Measurements from ENCODE around the gene CYB561D1.

- TF ChIP-seq, protein P1, sequence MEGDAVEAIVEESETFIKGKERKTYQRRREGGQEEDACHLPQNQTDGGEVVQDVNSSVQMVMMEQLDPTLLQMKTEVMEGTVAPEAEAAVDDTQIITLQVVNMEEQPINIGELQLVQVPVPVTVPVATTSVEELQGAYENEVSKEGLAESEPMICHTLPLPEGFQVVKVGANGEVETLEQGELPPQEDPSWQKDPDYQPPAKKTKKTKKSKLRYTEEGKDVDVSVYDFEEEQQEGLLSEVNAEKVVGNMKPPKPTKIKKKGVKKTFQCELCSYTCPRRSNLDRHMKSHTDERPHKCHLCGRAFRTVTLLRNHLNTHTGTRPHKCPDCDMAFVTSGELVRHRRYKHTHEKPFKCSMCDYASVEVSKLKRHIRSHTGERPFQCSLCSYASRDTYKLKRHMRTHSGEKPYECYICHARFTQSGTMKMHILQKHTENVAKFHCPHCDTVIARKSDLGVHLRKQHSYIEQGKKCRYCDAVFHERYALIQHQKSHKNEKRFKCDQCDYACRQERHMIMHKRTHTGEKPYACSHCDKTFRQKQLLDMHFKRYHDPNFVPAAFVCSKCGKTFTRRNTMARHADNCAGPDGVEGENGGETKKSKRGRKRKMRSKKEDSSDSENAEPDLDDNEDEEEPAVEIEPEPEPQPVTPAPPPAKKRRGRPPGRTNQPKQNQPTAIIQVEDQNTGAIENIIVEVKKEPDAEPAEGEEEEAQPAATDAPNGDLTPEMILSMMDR (IDR thresholded peaks at IDR 0.05; ENCODE audit: low read depth, low read length, poor library complexity, severe bottlenecking): no peak
- TF ChIP-seq EZH2phosphoT487 (IDR thresholded peaks at IDR 0.05; ENCODE audit: borderline replicate concordance, low read length): no peak
Measured at GRCh38 chr1:109543283-109543987, 49.5 kb downstream of the CYB561D1 start.

Measured in DOHH2 (cell line).